Pulmonary artery endothelial cell (primary cell): Measurements from ENCODE around the gene LGI1. TPM values are rescaled to one million over a fixed set of nuclear protein-coding genes. Genes with fewer than 3 reads are reported as not detected.

Source experiments
- DNase-seq: peaks from one replicate; pipeline ENCODE4 v3.0.0-alpha.2; 2011; ENCODE audit warnings: low read depth, low spot score
- total RNA-seq: library from RNA; depleted of rRNA; stranded (reverse); fragments of >200 nt; gene quantifications from 2 replicates; pipeline ENCODE4 v1.2.3, GENCODE V29; 2014

The LGI1 gene
- total RNA-seq, 1 donor from 2014 or later = not detected

GRCh38 chr10:93755443-93756116 is 2.2 kb upstream of the LGI1 start:
- DNase-seq = no peak

DNA sequence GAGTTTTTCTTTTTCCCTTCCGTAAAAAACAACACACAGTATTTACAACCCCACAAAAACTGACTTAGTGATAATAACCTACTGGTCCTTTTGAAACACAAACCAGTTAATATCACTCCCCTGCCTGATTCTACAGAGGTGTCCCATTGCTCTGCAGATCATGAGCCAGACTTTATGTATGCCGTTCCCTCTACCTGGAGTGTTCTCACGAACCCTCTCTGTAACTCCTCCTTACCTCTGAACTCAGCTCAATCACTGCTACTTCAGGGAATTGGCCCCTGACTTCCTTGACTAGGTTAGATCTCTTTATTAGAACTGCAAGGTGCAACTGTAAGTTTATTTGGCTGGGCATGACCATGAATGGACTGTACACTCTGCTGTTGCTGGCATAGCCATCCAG is 1.6 kb upstream of the LGI1 start:
- no peak for DNase-seq

DNA sequence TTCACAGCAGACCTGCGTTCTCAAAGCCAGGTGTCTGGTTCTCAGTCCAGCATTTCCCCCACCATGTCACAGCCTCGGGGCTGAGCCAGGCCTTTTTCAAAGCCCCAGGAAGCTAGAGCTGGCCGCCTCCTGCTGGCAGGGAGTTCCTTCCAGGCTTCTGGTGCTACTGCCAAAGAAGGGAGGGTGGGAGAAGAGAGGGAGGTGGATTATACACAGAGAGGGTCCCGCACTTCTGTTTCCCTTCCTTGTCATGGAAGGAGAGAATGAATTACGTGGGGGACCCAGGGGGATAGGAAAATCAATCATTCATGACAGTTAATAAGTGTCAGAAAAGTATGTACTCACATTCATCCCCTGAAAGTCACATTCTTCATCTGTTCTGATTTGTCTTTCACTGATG is 600 bp upstream of the LGI1 start:
- DNase-seq = no peak

- DNase-seq = no peak
Measured at GRCh38 chr10:93758508-93758885, 761 bp downstream of the LGI1 start.

DNA sequence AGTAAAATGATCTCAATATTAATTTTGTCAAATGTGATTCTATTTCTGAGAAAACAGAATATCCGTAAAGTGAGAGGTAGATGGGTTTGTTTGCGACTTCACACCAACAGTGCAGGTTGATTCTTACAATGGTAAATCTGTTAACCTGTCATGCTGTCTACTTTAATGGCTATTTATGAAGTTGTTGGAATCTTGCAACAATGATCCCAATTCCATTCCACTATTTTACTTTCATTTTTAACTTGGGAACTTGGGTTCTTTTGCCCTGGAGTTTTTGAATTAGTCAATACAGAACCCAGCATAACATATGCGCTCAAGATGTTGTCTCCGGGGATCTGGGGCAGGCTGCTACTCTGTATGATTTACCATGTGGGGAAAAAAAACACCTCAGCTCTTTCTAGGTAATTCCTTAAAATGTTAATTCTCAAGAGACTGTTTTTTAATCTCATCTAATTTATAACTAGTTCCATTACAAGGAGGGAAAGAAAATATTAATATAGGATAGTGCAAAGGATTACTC is 1.2 kb downstream of the LGI1 start:
- no peak for DNase-seq

- no peak for DNase-seq
Measured at GRCh38 chr10:93760490-93760889, 2.8 kb downstream of the LGI1 start.

DNA sequence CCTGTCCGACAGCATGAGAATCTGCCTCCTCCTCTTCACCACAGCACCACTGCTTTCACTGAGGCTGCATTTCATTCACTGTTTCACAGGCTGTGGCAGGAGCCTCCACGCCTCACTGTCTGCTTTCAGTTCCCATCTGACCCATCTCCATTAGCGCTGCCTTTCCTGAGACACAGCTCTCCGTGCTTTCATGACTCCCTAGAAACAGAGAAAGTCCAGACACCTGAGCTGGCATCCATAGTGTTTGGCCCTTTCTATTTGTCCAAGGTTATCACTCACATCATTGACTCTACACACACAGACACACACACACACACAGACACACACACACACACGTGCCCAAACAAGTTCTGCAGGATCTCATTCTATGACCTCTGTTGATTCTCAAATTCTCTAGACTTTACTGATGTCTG is 5.2 kb downstream of the LGI1 start:
- DNase-seq = no peak

GRCh38 chr10:93766918-93767317 is 9.2 kb downstream of the LGI1 start:
- DNase-seq = no peak

GRCh38 chr10:93767724-93768399 is 10.1 kb downstream of the LGI1 start:
- DNase-seq = no peak

DNA sequence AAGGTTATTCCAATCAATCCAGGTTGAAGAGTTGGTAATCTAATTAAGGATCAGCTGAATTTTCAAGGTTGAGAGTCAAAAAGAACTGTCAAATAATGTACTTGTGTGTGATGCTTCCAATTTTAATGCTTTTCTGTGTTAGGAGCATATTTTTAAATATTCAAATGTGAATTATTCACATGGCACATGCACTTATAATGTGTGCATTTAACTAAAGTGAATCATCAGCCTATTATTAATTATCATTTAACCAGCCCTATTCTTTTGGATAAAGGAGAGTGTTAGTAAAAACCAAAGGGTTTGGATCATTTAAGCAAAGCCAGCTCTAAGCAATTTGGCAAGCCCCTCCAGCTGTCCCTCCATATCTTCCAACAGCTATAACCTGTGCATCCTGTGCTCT is 11.2 kb downstream of the LGI1 start:
- DNase-seq = no peak

DNA sequence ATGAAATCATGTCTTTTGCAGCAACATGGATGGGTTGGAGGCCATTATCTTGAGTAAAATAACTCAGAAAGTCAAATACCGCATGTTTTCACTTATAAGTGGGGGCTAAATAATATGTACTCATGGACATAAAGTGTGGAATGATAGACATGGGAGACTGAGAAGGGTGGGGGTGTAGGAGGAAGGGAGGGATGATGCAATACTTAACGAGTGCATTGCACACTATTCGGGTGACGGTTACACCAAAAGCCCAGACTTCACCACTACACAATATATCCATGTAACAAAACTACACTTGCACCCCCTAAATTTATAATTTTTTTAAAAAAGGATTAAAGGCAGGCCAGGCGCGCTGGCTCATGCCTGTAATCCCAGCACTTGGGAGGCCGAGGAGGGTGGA is 13.6 kb downstream of the LGI1 start:
- no peak for DNase-seq

GRCh38 chr10:93773120-93773519 is 15.4 kb downstream of the LGI1 start:
- DNase-seq = no peak

- DNase-seq = no peak
Measured at GRCh38 chr10:93773705-93774104, 16.0 kb downstream of the LGI1 start.

GRCh38 chr10:93775356-93775755 is 17.6 kb downstream of the LGI1 start:
- no peak for DNase-seq

DNA sequence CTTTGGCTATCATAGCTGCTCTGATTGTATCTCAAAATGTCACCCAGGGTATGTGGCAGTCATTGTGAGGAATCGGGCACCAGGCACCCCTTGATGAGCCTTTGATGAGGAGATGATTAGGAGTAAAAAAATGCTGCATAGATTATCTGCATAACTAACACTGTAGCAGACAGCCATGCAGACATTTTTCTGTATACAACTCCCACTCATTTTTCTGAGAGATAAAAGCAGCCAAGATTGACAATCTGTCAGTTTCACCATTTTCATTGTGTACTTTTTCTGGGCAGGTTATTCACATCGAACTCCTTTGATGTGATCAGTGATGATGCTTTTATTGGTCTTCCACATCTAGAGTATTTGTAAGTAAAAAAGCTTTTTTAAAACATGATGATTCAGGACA is 19.4 kb downstream of the LGI1 start:
- no peak for DNase-seq

GRCh38 chr10:93784059-93784458 is 26.3 kb downstream of the LGI1 start:
- no peak for DNase-seq

GRCh38 chr10:93788413-93789208 is 30.9 kb downstream of the LGI1 start:
- DNase-seq = no peak

DNA sequence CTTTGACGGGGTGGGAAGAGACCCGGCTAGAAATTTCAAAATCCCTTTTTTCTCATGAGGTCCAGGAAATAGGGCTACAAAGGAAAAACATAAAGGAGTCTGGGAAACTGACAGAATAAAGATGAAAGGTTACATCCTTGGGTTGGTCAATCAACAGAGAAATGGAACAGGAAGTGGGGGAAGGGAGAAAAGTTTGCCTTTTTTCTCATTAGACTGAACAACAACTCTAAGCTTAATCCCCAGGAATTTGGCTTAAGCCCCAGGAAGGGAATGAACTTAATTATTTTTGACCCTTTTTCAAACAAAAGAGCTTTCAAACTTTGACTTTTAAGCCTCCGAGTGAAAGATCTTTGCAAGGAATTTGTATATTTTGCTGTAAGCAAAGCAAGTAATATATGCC is 32.7 kb downstream of the LGI1 start:
- DNase-seq = no peak

- no peak for DNase-seq
Measured at GRCh38 chr10:93796167-93796566, 38.4 kb downstream of the LGI1 start.

DNA sequence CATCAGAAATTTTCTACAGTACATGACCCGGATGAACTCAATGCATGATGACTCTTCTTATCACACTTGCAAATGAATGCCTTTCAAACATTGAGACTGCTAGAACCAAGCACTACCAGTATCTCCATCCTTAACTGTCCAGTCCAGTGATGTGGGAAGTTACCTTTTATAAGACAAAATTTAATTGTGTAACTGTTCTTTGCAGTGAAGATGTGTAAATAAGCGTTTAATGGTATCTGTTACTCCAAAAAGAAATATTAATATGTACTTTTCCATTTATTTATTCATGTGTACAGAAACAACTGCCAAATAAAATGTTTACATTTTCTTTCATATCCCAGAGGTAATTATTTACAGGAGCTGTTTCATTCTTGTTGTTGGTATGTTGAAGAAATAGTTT is 40.1 kb downstream of the LGI1 start:
- DNase-seq = no peak

DNA sequence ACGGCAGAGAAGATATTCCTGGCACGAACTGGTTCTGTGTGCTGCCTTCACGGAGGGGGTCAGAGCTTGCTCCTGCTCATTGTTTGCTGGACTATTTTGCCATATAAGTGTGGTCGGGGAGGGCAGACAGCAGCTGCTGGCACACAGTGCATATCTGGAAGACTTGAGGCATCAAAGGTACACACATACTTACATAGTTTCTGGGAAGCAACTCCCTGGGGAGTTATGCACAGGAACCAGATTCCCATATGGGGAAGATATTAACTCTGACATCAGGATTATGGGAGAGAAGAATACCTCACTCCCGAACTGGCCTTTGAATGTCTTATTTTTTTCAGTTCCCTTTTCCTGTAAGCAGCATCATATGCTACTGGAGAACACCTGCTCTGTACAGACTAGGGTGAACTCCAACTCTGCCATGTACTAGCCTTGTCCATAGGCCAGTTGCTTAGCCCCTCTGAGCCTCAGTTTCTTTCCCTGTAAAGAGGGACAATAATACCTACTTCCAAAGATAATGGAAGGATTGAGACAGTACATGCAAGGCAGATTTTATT is 41.5 kb downstream of the LGI1 start:
- no peak for DNase-seq

DNA sequence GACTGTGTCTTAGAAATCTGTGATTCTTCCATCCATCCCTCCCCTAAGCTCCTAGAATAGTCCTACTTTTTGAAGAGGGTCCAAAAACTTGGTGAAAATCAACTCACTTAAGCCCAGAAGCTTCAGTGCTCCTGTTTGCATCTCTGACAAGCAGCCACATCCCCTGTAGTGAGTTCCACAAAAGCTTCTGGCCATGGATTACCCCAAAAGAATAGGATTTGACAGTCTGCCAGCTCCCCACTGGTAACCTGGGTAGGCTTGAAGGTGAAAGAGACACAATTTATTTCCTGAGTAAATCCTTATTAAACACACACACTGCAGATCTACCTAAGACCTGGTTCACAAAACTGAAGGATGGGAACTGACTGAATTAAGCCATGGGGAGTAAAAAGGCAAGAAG is 46.5 kb downstream of the LGI1 start:
- DNase-seq = no peak
